ENCODE data around the gene EFEMP1. TPM values are rescaled to one million over a fixed set of nuclear protein-coding genes. Genes with fewer than 3 reads are reported as not detected.

EFEMP1 gene
- total RNA-seq, 4 donors from 2014 or later = 379 to 821 (median 437) TPM

- Histone ChIP-seq H3K27ac (peak overlapping the region in 1 of 3 donors; percentile 77), H3K9me3 (no peaks in the 10 kb centered on the region), H3K36me3 (no peaks in the 10 kb centered on the region), H3K4me1 (peaks cover 11 to 16% of the 10 kb centered on the region in 2 donors), H3K27me3 (no peaks in the 10 kb centered on the region), H3K4me3 (replicated peaks in 1 of 3) (no peak overlapping the region)
- DNase-seq = no peak
- no peak for TF ChIP-seq CTCF (IDR thresholded peaks at IDR 0.05)
- no peak for TF ChIP-seq POLR2A (IDR thresholded peaks at IDR 0.05)
- WGBS, 2 donors = 90% methylated on average over 3 of the region's 3 CpGs
- intact Hi-C loops (cut with DNase I) = no loop called here
These were observed 21.2 kb downstream of the EFEMP1 start for GRCh38 chr2:55902429-55902828.

DNA sequence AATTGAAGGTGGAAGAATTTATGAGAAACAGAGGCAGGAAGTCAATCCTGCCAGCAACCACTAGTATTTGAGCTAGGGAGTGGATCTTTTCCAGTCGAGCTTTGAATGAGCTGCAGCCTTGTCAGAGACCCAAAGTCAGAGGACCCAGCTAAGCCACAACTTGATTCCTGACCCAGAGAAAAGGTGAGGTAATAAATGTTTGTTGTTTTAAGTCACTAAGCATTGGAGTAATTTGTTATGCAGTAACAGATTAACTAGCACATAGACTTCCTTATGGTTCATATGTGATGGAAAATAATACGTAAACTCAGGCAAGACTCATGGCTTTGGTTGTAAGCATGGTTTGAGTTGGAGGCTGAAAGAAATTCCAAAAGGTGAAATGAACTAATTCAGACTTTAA, 21.6 kb downstream of the EFEMP1 start:
- Histone ChIP-seq H3K4me3 (replicated peaks in 1 of 3) (no peak overlapping the region), H3K27ac (peak overlapping the region in 1 of 3 donors; percentile 45), H3K27me3 (no peaks in the 10 kb centered on the region), H3K4me1 (peaks cover 11 to 16% of the 10 kb centered on the region in 2 donors), H3K9me3 (no peaks in the 10 kb centered on the region), H3K36me3 (no peaks in the 10 kb centered on the region)
- intact Hi-C loops (cut with DNase I) = no loop called here
- no peak for DNase-seq
- TF ChIP-seq POLR2A (IDR thresholded peaks at IDR 0.05) = no peak
- TF ChIP-seq CTCF (IDR thresholded peaks at IDR 0.05) = no peak
- WGBS, 2 donors = 65 to 73% methylated on average over 2 of the region's 2 CpGs

DNA sequence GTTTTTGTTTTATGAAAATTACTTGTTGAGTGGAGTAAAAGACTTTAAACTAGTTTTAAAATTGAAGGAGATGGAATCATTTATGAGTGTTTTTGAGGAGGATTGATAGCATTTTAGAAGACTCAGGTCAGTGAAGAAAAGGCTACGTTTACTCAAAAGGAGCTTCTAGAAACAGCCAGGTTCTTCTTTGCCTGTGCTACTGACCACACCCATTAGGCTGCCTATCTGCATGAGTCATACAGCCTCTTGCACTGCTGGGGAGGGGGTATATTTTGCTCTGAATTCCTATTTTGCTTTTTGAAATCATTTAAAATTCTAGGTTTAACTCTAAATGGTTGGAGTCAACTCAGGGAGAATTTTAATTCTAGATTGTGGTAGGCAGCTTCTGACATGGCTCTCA, 22.3 kb downstream of the EFEMP1 start:
- intact Hi-C loops (cut with DNase I) = no loop called here
- Histone ChIP-seq H3K27me3 (no peaks in the 10 kb centered on the region), H3K4me1 (peaks cover 11 to 16% of the 10 kb centered on the region in 2 donors), H3K27ac (peak overlapping the region in 1 of 3 donors; percentile 45), H3K4me3 (replicated peaks in 1 of 3) (no peak overlapping the region), H3K9me3 (no peaks in the 10 kb centered on the region), H3K36me3 (no peaks in the 10 kb centered on the region)
- TF ChIP-seq POLR2A (IDR thresholded peaks at IDR 0.05) (no peak), CTCF (IDR thresholded peaks at IDR 0.05) (no peak)
- no peak for DNase-seq
- 51 to 56% methylated on average over 1 of the region's 1 CpG for WGBS, 2 donors

DNA sequence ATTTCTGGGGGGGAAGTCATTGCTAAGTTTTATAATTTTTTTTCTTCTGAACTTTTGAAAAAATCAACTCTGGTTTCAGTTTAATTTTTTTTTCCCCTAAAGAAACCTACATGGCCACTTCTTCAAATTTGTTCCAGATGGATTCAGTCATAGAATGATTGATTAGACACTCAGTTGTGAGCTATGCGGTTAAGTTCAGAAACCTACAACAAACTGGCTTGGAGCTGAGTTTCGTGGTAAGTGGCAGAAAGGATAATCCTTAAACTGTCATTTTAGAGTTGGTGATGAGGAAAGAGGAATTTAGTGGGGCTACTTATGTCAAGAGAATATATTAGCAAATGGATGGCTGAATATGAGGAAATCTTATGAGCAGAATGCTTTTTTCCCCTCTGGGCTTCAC, 23.7 kb downstream of the EFEMP1 start:
- DNase-seq = no peak
- Histone ChIP-seq H3K27ac (no peak overlapping the region), H3K4me3 (replicated peaks in 1 of 3) (no peak overlapping the region), H3K36me3 (no peaks in the 10 kb centered on the region), H3K27me3 (no peaks in the 10 kb centered on the region), H3K9me3 (no peaks in the 10 kb centered on the region), H3K4me1 (peaks cover 11 to 16% of the 10 kb centered on the region in 2 donors)
- intact Hi-C loops (cut with DNase I) = no loop called here
- WGBS, 2 donors = 86 to 91% methylated on average over 2 of the region's 2 CpGs
- TF ChIP-seq POLR2A (IDR thresholded peaks at IDR 0.05) (no peak), CTCF (IDR thresholded peaks at IDR 0.05) (no peak)

- no peaks in the 10 kb centered on the region for H3K36me3 ChIP-seq
- no peaks in the 10 kb centered on the region for H3K9me3 ChIP-seq
- H3K4me1 ChIP-seq = peaks cover 11 to 16% of the 10 kb centered on the region in 2 donors
- 95 to 96% methylated on average over 5 of the region's 5 CpGs for WGBS, 2 donors
- no peak for TF ChIP-seq CTCF (IDR thresholded peaks at IDR 0.05)
- no peak for TF ChIP-seq POLR2A (IDR thresholded peaks at IDR 0.05)
- no peak overlapping the region for H3K27ac ChIP-seq
- no peaks in the 10 kb centered on the region for H3K27me3 ChIP-seq
- intact Hi-C loops (cut with DNase I) = no loop called here
- no peak for DNase-seq
- no peak overlapping the region for H3K4me3 ChIP-seq (replicated peaks in 1 of 3)
These were observed 25.1 kb downstream of the EFEMP1 start for GRCh38 chr2:55898386-55899040.

Measured in thyroid gland (tissue), 4 donors.